HG03196 (cell line): Measurements from ENCODE around the gene POU1F1.
"Not testable (repeated sequence)": the region's sequence is repeated elsewhere in the genome, so short reads cannot be mapped to it uniquely, and the experiment has no call there.

Experiments used
- ATAC-seq: cut with Tn5 transposase; IDR thresholded peaks from one replicate; pipeline ENCODE4 v1.9.1; 2021; ENCODE audit not compliant: unreplicated experiment

Gene POU1F1

DNA sequence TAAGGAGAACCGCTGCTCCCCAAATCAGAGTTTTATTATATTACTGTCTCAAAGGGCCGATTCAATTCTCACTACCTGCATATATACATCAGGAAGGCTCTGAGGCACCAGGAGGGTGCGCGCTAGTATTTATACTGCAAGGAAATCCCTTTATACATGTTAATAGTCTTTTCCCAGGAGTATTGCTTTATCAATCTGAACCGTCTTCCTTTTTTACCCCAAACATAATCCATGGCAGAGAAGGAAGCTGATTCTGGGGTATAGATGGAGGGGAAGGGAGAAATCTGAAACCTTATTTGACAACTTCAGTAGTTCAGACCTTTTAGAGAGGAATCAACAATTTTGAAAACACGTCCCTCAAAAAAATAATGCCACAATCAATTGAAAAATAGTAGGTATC lies at the start of gene POU1F1:
Gene POU1F1, minus strand, starts transcription at position 101 of the 400 bp plus-strand sequence. CDS start 122 bp downstream, outside the sequence.
- no peak for ATAC-seq

DNA sequence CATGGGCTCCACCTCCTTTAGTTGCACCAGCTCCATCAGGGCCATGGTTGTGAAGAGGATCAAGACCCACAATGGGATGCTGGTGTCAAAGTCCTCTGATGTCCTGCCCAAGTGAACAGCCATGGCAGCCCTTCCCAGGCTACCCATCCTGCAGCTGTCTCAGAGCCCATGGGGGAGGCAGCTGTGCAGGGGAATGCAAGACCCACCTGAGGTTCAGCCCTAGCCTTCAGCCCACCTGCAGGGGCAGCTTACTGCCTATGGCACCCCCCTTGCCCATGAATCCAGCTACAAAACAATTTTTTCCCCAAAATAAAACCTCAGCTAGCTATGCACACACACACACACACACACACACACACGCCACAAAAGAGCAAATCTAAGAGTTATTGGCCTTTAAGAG lies 48.2 kb upstream of the POU1F1 start:
- ATAC-seq = no peak

DNA sequence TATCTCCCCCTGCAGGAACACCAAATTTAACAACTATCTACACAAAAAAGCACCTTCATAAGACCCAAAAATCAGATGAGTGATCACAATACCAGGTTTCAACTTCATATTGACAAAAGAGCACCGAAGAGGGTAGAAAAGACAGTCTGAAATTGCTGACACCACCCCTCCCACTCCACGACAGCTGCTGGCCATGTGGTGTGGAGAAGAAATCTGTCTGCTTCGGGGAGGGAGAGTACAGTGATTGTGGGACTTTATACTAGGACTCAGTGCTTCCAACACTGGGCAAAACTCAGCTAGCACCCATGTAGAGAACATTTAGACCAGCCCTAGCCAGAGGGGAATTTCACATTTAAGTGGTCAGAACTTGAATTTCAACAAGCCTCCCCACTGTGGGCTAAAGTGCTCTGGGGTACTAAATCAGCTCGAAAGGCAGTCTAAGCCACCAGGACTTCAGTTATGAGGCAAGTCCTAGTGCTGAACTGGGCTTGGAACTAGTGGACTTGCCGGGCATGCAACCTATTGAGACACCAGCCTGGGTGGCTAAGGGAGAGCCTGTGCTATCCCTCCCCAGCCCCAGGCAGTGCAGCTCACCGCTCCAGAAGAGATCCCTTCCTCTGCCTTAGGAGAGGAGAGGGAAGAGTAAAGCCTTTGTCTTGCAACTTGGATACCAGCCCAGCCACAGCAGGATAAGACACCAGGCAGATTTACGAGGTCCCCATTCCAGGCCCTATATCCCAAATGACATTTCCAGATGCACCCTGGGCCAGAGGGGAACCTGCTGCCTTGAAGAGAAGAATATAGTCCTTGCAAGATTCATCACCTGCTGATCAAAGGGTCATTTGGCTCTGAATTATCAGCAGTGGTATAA lies 44.6 kb upstream of the POU1F1 start:
- no peak for ATAC-seq

DNA sequence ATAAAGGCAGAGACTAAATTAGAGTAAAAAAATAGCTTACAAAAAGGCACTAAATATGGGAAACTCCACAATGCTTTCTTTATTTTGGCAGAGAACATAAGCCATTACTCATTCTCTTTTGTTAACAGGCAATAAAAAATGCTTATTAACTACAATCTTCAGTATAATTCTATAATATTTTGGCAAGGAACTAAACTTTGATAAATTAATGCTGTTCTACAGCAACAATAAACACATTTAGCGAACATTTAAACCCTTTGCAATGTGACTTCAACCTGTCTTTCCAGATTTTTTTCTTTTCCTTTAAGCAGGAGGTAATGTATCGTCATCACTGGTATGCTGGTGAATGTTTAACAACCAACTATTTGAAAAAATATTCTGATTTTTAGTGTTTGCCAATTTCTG lies 42.2 kb upstream of the POU1F1 start:
- no peak for ATAC-seq

- ATAC-seq = no peak
These were observed 41.4 kb upstream of the POU1F1 start for GRCh38 chr3:87317779-87318178.

DNA sequence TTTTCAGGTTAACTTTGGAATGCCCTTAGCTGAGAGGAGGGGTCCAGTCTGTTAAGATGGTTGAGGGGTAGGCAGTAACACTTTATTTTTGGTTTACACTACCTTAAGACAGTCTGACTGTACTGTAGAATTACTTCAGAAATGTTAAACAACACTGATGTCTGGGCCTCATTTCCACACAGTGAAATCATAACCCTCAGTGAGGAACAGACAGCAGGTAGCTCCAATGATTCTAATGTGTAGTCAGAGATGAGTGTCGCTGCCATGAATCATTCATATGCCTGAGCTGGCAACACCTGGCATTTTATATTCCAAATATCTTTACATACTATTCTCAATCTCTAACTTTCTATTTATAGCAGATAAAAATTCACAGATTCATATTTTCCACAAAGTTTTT lies 37.3 kb upstream of the POU1F1 start:
- ATAC-seq = no peak

- no peak for ATAC-seq
These were observed 34.9 kb upstream of the POU1F1 start for GRCh38 chr3:87311309-87311708.

DNA sequence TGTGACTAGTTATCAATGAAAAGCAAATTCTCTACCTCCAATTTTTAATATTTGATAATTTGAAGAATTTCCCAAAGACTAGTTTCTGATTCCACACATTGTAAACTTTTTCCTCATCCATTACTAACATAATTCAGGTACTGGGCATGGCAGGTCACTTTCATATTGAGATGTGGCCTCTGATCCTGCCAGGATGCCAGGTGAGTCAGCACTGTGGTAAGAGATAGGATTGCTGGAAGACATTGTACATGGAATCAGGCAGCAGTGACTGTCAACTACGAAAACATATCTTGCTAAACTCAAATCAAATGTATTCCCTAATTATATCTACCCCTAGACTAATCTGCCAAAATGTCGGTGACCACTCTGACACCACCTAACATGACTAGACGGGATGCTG lies 33.2 kb upstream of the POU1F1 start:
- no peak for ATAC-seq

DNA sequence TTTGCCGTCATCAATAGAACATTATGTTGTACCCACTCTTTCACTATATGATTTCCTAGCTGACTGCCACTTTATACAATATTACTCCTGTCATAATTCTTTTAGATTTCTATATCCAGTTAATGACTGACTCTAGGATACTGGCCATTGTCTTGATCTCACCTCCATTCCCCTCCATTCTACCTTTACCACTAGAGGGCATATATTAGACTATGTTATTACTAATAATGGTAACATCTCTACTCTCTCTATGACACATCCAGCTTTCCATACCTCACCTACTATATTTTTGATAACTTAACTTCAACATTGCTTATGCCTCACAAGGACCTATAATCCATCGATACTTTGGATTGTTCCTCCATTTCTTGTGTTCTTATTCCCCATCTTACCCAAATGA lies 31.4 kb upstream of the POU1F1 start:
- no peak for ATAC-seq

- no peak for ATAC-seq
These were observed 29.1 kb upstream of the POU1F1 start for GRCh38 chr3:87305517-87305916.

GRCh38 chr3:87305031-87305430 lies 28.6 kb upstream of the POU1F1 start:
- ATAC-seq = not testable (repeated sequence)

GRCh38 chr3:87298111-87298718 lies 21.8 kb upstream of the POU1F1 start:
- no peak for ATAC-seq

DNA sequence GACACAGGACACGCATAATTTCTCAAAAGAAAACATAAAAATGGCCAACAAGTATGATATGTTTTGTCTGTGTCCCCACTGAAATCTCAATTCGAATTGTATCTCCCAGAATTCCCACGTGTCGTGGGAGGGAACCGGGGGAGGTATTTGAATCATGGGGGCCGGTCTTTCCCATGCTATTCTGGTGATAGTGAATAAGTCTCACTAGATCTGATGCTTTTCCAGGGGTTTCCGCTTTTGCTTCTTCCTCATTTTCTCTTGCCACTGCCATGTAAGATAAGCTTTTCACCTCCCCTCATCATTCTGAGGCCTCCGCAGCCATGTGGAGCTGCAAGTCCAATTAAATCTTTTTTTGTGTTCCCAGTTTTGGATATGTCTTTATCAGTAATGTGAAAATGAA lies 12.1 kb upstream of the POU1F1 start:
- no peak for ATAC-seq

DNA sequence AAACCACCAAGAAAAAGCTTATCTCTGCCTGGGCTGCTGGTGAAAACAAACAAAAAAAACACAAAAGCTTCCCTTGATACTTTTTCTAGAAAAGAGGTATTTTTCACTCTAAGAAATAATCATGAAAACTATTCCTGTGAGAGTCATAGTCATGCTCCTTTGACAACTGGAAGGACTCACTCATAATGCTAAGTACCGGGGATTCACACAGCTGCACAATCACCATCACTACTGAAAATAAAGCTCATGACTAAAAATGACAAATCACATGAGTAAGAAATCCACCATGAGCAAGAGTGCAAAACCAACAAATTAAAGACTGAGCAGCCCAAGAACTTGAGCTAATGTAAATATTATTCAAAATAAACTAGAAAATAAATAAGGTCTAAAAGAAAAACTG lies 10.6 kb upstream of the POU1F1 start:
- no peak for ATAC-seq

DNA sequence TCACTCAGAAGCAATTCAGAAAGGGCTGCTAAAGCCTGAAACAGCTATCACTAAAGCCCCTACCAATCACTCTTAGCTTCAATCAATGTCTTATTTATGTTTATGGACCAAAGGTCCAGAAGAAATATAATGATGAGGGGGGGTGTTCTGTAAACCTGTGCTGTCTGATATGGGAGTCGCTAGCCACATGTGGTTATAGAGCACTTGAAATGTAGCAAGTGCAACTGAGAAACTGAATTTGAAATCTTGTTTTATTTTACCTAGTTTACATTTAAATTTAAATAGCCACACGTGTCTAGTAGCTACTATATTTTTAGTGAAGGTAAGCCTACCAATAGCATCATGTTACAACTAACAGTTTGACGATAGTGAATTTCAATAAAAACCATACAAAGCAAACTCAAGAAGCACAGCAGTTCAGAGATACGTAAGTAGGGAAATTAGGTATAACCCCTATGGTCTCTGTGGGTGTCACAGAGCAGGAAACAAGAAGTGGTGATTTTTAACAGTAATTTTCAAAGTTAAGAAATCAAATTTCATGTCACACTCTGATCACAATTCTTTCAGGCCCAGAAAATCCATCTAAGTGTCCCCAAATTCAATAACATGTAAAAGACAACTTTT lies 3.6 kb downstream of the POU1F1 start:
- ATAC-seq = peak; percentile 63

DNA sequence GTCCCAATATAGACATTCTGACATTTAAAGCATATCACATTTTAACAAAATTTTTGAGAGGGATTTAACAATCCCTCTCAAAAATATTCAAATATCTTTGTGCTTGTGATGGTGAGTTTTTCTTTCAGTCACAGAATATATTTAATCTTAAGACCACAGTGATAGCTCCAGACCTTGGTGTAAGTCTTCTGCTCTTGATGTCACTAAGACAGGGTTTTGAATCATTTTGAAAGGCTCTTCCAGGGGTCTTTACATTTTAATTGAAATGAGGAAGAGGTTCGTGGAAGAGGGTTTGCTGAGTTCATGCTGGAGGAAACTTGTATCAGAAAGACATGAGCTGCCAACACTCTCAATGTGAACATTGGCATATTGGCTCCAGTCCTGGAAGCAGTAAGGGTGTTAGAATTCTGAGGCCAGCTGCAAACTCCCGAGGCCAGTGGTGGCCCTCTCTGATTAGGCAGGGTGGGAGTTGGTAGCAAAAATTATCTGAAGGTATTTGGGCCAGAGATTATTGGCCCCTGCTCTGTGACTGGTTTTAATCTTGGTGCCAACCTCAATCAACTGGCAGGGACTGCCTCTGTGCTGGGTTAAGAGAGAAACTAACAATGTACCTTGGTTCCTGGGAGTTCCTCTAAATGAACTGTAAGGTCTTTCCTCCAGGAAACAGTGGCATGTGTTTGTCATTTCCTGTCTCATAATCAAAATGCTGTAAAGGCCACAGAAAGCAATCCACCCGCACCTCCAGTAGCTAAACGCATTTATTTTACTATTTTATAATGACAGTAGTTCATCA lies 5.3 kb downstream of the POU1F1 start:
- ATAC-seq = no peak

GRCh38 chr3:87269723-87270122 lies 6.7 kb downstream of the POU1F1 start:
- no peak for ATAC-seq

DNA sequence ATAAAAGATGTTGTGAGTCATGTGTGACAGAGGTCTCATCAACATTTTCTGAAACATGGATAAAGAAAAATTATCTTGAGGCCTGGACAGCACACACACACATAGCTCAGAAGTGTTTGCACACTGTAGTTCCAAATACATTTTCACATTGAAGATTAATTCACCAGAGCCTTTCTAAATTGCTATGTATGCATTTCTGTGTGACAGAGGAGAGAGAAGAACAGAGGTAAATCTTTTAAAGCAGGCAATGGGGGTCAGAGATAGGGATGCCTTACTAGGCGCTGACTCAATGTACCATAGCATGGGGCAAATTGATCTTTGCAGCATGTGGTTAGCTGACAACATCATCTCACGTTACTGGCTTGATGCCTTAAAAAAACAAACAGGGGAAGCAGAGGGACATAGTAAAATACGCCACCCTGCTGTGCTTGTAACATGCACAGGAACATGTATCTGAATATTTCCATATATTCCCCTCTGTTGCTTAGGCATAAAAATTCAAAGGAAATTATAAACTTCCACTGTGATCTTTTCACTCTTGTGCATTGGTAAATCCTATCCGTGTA lies 7.7 kb downstream of the POU1F1 start:
- no peak for ATAC-seq

- no peak for ATAC-seq
These were observed 8.3 kb downstream of the POU1F1 start for GRCh38 chr3:87267953-87268645.

- ATAC-seq = no peak
These were observed 14.5 kb downstream of the POU1F1 start for GRCh38 chr3:87261925-87262324.
